ENCODE results near the gene ARVCF.

Gene ARVCF

DNA sequence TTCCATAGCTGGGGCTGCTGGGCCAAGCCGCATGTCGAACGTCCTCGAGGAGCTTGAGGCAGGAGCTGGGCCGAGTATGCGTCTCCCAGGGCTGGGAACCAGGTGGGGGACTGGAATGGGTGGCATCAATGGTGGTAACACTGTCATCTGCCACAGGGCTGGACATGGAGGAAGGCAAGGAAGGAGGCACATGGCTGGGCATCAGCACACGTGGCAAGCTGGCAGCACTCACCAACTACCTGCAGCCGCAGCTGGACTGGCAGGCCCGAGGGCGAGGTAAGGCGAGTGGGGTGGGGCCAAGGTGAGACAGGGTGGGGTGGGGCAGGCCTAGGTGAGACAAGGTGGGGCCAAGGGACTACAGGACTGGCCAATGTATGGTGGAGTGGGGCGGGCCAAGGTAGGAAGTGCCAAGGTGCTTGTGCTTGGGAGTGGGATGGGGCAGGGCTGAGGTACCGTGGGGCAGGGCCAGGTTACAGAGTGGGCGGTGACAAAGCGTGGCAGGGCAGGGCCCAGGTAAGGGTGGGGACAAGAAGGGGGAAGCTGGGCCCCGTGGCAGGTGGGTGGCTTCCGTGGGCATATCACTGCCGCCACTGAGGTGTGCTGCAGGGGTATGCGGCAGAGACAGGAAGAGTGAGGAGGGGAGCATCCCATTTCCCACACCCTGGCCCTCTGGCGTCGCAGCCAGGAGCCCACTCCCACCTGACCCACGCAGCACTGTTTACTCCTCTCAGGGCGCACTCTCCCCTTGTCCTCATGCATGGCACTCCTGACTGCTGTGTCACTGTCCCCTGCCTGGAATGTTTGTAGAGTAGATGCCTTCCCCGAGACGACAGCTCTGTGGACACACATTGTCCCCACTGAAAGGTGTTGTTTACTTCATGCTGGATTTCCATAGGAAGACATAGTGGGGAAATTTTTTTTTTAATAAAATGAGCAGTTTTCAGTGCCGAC is 36.0 kb upstream of the ARVCF start:
- DNase-seq (ENCODE audit: low read depth): no peak

DNA sequence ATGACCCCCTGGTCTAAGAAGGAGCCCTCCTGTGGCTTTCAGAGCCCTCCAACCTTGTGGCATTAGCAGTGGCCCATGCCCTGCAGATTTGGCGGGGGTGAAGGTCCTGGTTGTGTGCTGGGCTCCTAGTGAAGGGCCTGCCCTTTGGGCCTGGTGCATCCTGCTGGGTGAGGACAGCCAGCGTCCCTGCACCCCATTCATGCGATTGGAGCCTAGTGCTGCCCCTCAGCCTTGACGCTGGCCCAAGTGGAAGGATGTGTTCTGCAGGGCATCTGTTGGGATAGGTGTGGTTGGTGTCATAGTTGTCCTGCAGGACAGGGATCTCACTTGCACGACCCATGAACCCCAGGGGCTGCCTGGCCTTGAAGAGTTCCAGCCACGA is 35.3 kb upstream of the ARVCF start:
- no peak for DNase-seq (ENCODE audit: low read depth)

- no peak for DNase-seq (ENCODE audit: low read depth)
Measured at GRCh38 chr22:20046730-20047129, 30.1 kb upstream of the ARVCF start.

GRCh38 chr22:20044495-20045151 is 28.0 kb upstream of the ARVCF start:
- no peak for DNase-seq (ENCODE audit: low read depth)

- no peak for DNase-seq (ENCODE audit: low read depth)
Measured at GRCh38 chr22:20043997-20044342, 27.3 kb upstream of the ARVCF start.

DNA sequence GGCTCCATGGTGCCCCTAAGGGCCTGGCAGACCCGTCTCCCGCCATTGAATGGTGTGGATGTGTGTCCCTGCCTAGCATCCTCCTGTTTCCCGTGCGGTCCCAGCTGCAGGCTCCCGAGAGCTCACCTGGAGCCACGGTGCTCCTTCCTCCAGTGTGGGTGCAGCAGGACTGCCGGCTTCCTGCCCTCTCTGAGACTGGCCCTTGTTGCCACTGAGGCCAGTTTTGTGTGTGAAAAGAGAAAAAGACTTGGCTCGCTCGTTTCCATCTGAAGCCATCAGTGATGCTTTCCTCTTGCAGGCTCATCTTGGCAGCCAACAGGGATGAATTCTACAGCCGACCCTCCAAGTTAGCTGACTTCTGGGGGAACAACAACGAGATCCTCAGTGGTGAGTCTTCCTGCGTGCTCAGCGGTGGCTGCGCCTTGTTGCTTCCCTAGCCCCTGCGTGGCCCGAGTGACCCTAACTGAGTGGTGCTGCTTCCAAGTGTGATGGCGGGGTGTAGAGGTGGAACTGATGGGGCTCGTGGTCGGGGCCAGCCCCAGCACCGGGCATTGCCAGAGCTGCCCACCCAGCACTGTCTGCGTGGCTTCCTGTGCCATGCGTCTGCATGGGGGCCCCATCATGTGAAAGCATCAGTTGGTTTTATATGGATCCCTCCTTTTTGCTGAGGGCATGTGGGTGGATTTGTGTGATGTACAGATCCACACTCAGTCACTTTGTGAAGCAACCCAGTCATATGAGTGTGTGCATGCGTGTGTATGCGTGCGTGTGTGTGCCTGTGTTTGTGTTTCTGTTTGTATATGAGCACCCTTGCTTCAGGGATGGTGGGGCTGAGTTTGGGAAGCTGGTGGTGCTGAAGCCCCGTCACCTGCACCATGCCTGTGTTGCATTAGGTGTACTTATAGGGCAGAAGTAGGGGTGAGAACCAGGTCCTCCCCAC is 26.7 kb upstream of the ARVCF start:
- DNase-seq (ENCODE audit: low read depth): no peak

DNA sequence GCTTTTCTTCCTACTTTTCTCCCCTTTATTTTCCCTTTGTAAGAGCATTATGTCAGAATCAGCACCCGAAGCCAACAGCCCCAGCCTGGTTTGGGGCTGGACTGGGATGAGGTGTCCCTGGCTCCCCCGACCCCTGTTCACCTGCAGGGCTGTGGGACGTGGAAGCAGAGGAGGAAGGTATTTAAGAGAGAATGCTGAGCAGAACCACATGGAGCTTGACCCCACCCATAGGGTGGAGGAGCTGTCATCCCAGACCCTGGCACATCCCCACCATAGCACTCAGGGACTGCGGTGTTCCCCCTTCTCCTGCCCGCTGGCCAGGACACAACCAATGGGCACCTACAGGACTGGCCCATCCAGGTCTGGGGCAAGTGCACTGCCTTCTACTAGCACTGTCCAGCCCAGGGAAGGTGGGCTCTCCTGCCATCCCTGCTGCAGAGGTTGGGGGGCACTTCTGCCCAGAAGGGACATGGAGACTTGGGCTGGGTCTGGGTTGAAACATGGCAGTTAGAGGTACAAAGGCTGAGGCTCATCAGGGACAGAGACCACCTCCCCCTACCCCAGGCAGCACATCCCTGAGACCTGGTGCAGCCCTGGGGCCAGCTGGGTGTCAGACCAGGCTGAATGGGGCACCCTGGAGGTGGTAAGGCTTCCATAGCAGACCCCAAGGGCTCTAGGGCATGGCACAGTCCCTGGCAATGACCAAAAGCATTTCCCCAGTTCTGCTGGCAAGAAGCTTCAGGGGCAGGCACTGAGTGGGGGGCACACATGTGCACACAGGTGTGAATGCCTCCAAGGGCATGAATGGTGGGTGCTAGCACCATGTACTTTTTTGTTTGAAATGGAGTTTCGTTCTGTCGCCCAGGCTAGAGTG is 23.9 kb upstream of the ARVCF start:
- no peak for DNase-seq (ENCODE audit: low read depth)

DNA sequence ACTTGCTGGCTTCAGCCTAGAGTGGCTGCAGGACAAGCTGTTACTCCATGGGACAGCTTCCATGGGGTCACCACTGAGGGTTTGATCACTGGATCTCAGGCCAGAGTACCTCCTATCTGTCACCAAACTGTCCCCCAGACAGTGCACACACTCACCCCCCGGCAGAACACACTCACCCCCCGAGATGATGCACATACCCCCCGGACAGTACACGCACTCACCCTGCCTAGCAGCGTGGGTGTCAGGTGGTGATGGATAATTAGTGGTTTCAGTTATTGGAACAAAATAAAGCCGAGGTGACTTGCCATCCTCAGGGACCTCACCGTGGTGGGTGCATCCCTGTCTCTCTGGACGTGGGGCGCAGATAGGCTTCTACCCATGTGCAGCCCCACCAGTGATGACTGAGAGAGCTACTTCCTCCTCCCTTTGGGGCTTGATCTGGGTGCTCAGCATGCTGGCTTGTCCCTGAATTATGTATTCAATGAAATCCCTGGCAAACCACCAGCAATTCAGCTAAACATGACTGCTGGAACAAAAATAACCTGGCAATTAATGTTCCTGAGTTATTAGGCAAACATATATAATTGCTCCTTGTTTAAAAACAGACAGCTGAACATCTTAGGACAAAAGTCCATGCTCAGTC is 23.2 kb upstream of the ARVCF start:
- no peak for DNase-seq (ENCODE audit: low read depth)

DNA sequence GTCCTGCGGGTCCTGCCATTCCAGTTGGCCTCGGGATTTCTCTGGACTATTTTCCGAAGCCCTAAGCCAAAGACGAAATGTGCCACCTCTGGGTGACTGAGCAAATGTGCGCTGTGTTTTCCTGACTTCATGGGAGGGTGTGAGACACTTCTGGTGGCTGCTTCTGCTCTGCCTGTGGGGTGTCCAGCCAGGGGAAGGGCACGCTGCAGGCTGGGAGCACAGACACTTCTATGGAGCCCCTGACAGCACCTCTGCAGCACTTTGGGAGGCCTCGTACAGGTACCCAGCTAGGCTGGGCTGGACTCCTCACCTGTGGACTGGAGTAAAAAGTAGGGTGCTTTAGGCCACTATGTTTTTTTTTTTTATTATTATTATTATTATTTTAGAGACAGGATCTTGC is 22.0 kb upstream of the ARVCF start:
- DNase-seq (ENCODE audit: low read depth): no peak

GRCh38 chr22:20037419-20037818 is 20.8 kb upstream of the ARVCF start:
- no peak for DNase-seq (ENCODE audit: low read depth)

GRCh38 chr22:20036535-20037392 is 20.1 kb upstream of the ARVCF start:
- no peak for DNase-seq (ENCODE audit: low read depth)

GRCh38 chr22:20036084-20036482 is 19.5 kb upstream of the ARVCF start:
- no peak for DNase-seq (ENCODE audit: low read depth)

- no peak for DNase-seq (ENCODE audit: low read depth)
Measured at GRCh38 chr22:20035375-20036083, 18.9 kb upstream of the ARVCF start.

DNA sequence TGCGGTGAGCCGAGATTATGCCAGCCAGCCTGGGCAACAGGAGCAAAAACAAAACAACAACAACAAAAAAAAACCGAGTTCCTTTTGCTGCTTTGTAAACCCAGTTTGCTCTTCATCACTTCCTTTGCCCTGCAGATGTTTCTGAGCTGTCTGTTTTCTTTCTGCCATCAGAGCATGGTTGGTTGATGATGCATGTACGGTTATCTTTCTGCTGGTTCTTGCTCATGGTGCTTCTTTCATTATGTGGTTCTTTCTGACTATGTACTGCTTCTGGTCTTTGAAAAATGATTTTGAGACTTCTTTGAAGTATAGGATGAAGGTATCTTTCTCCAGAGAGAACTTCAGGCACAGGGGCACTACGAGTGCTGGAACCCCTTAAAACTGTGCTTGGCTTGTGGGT is 17.5 kb upstream of the ARVCF start:
- DNase-seq (ENCODE audit: low read depth): no peak

DNA sequence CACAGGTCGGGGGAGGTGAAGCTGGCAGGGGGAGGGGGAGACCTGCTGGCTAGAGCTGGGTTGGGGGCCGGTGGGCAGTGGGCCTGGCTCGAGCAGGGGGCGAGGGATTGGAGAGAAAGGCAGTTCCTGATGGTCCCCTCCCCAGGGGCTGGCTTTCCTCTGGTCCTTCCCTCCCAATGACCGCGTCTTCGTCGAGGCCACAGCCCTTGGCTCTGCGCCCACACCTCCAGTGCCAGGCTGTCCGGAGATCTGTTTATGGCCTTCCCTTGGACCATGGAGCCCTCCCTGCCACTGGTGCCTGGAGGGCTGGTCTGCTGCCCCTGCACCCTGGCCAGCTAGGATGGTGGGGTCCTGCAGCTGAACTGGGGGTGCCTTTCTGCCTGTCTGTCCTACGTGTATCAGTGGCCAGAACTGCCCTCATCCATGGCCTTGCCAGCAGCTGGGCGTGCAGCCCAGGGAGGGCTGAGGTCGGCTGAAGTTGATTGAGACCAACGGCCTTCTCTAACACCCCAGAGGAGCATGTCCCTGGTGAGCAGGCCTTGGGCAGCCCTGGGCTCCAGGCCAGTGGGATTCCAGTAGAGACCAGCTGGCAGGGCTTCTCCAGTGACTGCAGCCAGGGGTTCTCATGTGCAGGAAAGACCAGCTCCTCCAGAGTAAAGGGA is 16.6 kb upstream of the ARVCF start:
- no peak for DNase-seq (ENCODE audit: low read depth)

GRCh38 chr22:20032407-20032991 is 15.9 kb upstream of the ARVCF start:
- no peak for DNase-seq (ENCODE audit: low read depth)

DNA sequence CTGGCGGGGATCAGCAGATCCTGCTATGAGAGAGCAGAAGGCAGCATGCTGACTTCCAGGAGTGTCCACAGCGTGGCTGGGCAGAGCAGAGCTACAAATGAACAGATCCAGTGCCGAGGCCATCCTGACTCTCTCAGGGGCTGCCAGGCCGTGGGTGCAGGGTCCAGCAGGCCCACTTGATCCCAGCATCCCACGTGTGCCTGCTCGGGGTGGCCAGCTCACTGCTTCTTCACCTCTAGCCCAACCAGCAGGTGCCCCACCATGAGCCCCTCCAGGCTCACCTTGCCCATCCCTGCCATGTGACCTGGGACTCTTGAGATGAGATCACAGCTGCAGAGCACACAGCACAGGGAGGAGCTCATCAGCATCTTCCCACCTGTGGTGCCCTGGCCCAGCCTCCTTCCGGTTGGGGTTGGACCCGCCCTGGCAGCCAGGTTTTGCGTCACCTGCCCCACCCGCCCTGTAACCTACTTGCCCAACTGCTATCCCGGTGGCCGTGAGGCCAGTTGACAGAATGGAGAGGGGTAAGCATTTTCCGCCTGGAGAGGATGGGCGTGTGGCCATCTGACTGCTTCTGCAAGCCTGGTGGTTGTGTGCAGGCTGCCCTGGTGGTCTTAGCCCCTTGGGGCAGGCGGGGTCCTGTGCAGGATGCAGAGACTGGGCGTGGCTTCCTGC is 15.2 kb upstream of the ARVCF start:
- no peak for DNase-seq (ENCODE audit: low read depth)

Data from HS-27A (cell line).